RWPE1 (cell line): ENCODE measurements around the gene TTLL9.

Source experiments
- CTCF ChIA-PET: fragments of 350-600 bp; sonication (Branson Sonifier 250); formaldehyde crosslinking; extraction: SDS; loops from one replicate; lab custom pipeline; 2021; lab: Yijun Ruan, JAX
- POLR2A ChIA-PET: fragments of 400-600 bp; formaldehyde crosslinking; extraction: SDS; loops from one replicate; lab custom pipeline; 2020; ENCODE audit warnings: antibody characterized with exemption; ENCODE audit not compliant: low non-redundant PET; lab: Yijun Ruan, JAX
- DNase-seq: peaks from one replicate; pipeline ENCODE4 v3.0.0; 2012; ENCODE audit warnings: low spot score
- H3K27ac ChIP-seq: fragments of 450-650 bp; 2 replicates; pipeline ENCODE4 v1.5.1; 2017
- CTCF ChIP-seq: fragments of 450-650 bp; conservative IDR thresholded peaks from 2 replicates; pipeline ENCODE4 v1.5.1; 2017; ENCODE audit warnings: low read depth, mild to moderate bottlenecking

The TTLL9 gene

GRCh38 chr20:31969991-31970390 is 99.6 kb downstream of the TTLL9 start:
- POLR2A ChIA-PET = no interaction called here
- no peak for TF ChIP-seq CTCF
- CTCF ChIA-PET = interaction anchor here (0.6 to 1.6 kb wide), 4 partner anchors 13 to 1283 kb away, joined by 3 to 4 read pairs (median 3); no protein-coding TSS in a partner anchor

GRCh38 chr20:31972471-31973021 is 102.1 kb downstream of the TTLL9 start:
- DNase-seq = no peak
- TF ChIP-seq CTCF = no peak
- POLR2A ChIA-PET = no interaction called here
- no peak overlapping the region for H3K27ac ChIP-seq
- CTCF ChIA-PET = interaction anchor here (1.0 to 1.5 kb wide), 3 partner anchors 20 to 126 kb away, joined by 4 to 6 read pairs (median 4); no protein-coding TSS in a partner anchor

More at GRCh38 chr20:31969991-31970390, 99.6 kb downstream of the TTLL9 start:
- H3K27ac ChIP-seq = no peak overlapping the region
- no peak for DNase-seq

GRCh38 chr20:31974296-31974695 is 103.9 kb downstream of the TTLL9 start:
- H3K27ac ChIP-seq = no peak overlapping the region
- DNase-seq = no peak
- no peak for TF ChIP-seq CTCF
- ChIA-PET POLR2A (no interaction called here), CTCF (no interaction called here)

- DNase-seq = no peak
- ChIA-PET CTCF (interaction anchor here (0.7 to 0.9 kb wide), 3 partner anchors 12 to 73 kb away, joined by 3 to 4 read pairs (median 3); no protein-coding TSS in a partner anchor), POLR2A (no interaction called here)
- TF ChIP-seq CTCF = no peak
- no peak overlapping the region for H3K27ac ChIP-seq
Observed at GRCh38 chr20:31974951-31975487, 104.6 kb downstream of the TTLL9 start.

GRCh38 chr20:31975874-31976273 is 105.4 kb downstream of the TTLL9 start:
- no peak for DNase-seq
- POLR2A ChIA-PET = no interaction called here
- TF ChIP-seq CTCF = no peak
- no peak overlapping the region for H3K27ac ChIP-seq
- CTCF ChIA-PET = interaction anchor here (0.6 to 0.9 kb wide), 3 partner anchors 13 to 119 kb away, joined by 3 to 5 read pairs (median 4); no protein-coding TSS in a partner anchor

- POLR2A ChIA-PET = interaction anchor here (0.7 kb wide), 1 partner anchor 166 kb away, joined by 3 read pairs; no protein-coding TSS in a partner anchor
- DNase-seq = no peak
- H3K27ac ChIP-seq = no peak overlapping the region
- TF ChIP-seq CTCF = no peak
- CTCF ChIA-PET = no interaction called here
Observed at GRCh38 chr20:31977080-31977479, 106.6 kb downstream of the TTLL9 start.
